Measurements from ENCODE around the gene PTCD2. TPM values are rescaled to one million over a fixed set of nuclear protein-coding genes. Genes with fewer than 3 reads are reported as not detected.

Gene PTCD2
- total and polyA plus RNA-seq, 2 of the 8 experiments (the other 6 are each of a cell fraction or from before 2014, with no cell fraction given): 7.3 to 15.4 TPM

- TF ChIP-seq SAP30 (IDR thresholded peaks at IDR 0.05; ENCODE audit: insufficient read depth, insufficient replicate concordance, low read length) (no peak), SIRT6 (IDR thresholded peaks at IDR 0.05; ENCODE audit: low read length) (no peak), GTF2F1 (IDR thresholded peaks at IDR 0.05; ENCODE audit: borderline replicate concordance, low read depth, low read length) (no peak), CTBP2 (IDR thresholded peaks at IDR 0.05; ENCODE audit: borderline replicate concordance, insufficient read depth, insufficient read length, low read length) (no peak), GABPA (IDR thresholded peaks at IDR 0.05; ENCODE audit: borderline replicate concordance, insufficient read depth, low read length) (no peak)
- Histone ChIP-seq H2BK20ac (ENCODE audit: low read length) (no peak overlapping the region), H3K4me3 (ENCODE audit: extremely low read depth in 1 of 4, insufficient read depth in 2 of 4, low read depth in 3 of 4, low read length in 4 of 4) (no peak overlapping the region), H3K9me3 (ENCODE audit: insufficient read depth in 2 of 2, low read depth in 1 of 2, low read length in 1 of 2) (no peaks in the 10 kb centered on the region), H3K56ac (replicated peaks; ENCODE audit: insufficient read length, low read depth, low read length) (no peak overlapping the region), H2BK12ac (ENCODE audit: low read depth, low read length) (no peak overlapping the region), H2BK120ac (replicated peaks; ENCODE audit: low read depth, low read length) (no peak overlapping the region), H3K23me2 (ENCODE audit: low read depth, low read length) (no peaks in the 10 kb centered on the region), H3K27ac (ENCODE audit: low read depth, low read length) (no peak overlapping the region), H4K91ac (replicated peaks; ENCODE audit: insufficient read length, low read length) (no peak overlapping the region), H3K18ac (ENCODE audit: extremely low read depth, low read length) (no peak overlapping the region), H4K8ac (ENCODE audit: extremely low read depth, insufficient read depth, low read length) (no peak overlapping the region), H2BK15ac (ENCODE audit: low read length) (no peak overlapping the region), H4K20me1 (replicated peaks in 1 of 2; ENCODE audit: control insufficient read depth in 1 of 2, insufficient read depth in 2 of 2, low read length in 2 of 2) (no peaks in the 10 kb centered on the region), H2AK5ac (ENCODE audit: low read depth, low read length) (no peak overlapping the region), H2AFZ (ENCODE audit: low read length) (no peak overlapping the region), H3K23ac (ENCODE audit: insufficient read length) (no peak overlapping the region), H3K4ac (replicated peaks; ENCODE audit: insufficient read length, low read depth, low read length) (no peak overlapping the region), H3K79me2 (ENCODE audit: control insufficient read depth in 1 of 2, insufficient read depth in 2 of 2, low read length in 2 of 2) (no peaks in the 10 kb centered on the region), H3K36me3 (ENCODE audit: control insufficient read depth in 2 of 4, insufficient read depth in 4 of 4, low read length in 3 of 4) (no peaks in the 10 kb centered on the region), H3K4me2 (ENCODE audit: insufficient read depth in 1 of 2, low read depth in 2 of 2, low read length in 2 of 2) (no peak overlapping the region), H3K14ac (ENCODE audit: insufficient read length) (no peak overlapping the region), H3K9ac (replicated peaks in 1 of 4; ENCODE audit: extremely low read depth in 1 of 4, low read depth in 3 of 4, low read length in 3 of 4) (no peak overlapping the region), H3K27me3 (replicated peaks in 1 of 4; ENCODE audit: control insufficient read depth in 3 of 4, extremely low read depth in 1 of 4, insufficient read depth in 3 of 4, low read length in 3 of 4) (no peaks in the 10 kb centered on the region), H3K79me1 (ENCODE audit: low read depth, low read length) (no peaks in the 10 kb centered on the region), H2BK5ac (ENCODE audit: low read depth, low read length) (no peak overlapping the region), H4K5ac (ENCODE audit: insufficient read length, low read depth, low read length) (no peak overlapping the region), H3K4me1 (replicated peaks in 1 of 4; ENCODE audit: control insufficient read depth in 3 of 4, insufficient read depth in 4 of 4, low read length in 3 of 4) (no peaks in the 10 kb centered on the region; a peak in 1 of 7 replicates)
- FAIRE-seq: no peak
- WGBS, 2 experiments (ENCODE audit: extremely low coverage in 1 of 2, insufficient coverage in 1 of 2, insufficient read length in 1 of 2, insufficient replicate concordance in 2 of 2, low coverage in 1 of 2, low lambda C conversion rate in 2 of 2, missing lambda C conversion rate in 1 of 2): 86% methylated on average over 1 of the region's 1 CpG; no CpG with 5 or more reads in 1 of the 2 experiments
- CTCF ChIA-PET (ENCODE audit: partially characterized antibody): interaction anchor here (0.6 to 1.8 kb wide), 6 partner anchors 13 to 187 kb away, joined by 3 to 4 read pairs (median 3); no protein-coding TSS in a partner anchor
- DNase-seq (ENCODE audit: low read depth in 1 of 2, low spot score in 2 of 2): no peak
- POLR2A ChIA-PET (ENCODE audit: partially characterized antibody): no interaction called here
Measured at GRCh38 chr5:72369301-72369700, 49.1 kb downstream of the PTCD2 start.

All from H1 (cell line).